CD4-positive, alpha-beta memory T cell (primary cell): ENCODE results near the gene SNRPN. TPM values are rescaled to one million over a fixed set of nuclear protein-coding genes. Genes with fewer than 3 reads are reported as not detected.

Source experiments
- CTCF ChIA-PET: fragments of 350-600 bp; sonication (Branson Sonifier 250); formaldehyde crosslinking; loops from one replicate; lab custom pipeline; 2021; ENCODE audit warnings: inconsistent platforms; ENCODE audit not compliant: partially characterized antibody; lab: Charles Lee
- POLR2A ChIA-PET: fragments of 350-600 bp; sonication (Branson Sonifier 250); formaldehyde crosslinking; loops from one replicate; lab custom pipeline; 2021; ENCODE audit not compliant: partially characterized antibody; lab: Charles Lee
- DNase-seq, 5 donors: peaks; one replicate each; pipeline versions ENCODE4 v3.0.0 to v3.0.0-alpha.2; 2020 to 2022; ENCODE audit warnings: mixed read lengths in 1 of 5
- H3K27ac ChIP-seq: one replicate; pipeline ENCODE4 v1.7.0; 2013; ENCODE audit warnings: low read depth, low read length
- H3K27me3 ChIP-seq: 2 replicates; pipeline ENCODE4 v1.7.0; 2013; ENCODE audit warnings: mild to moderate bottlenecking, low read length, moderate library complexity; ENCODE audit not compliant: insufficient read depth
- H3K36me3 ChIP-seq: 2 replicates; pipeline ENCODE4 v1.7.0; 2013; ENCODE audit warnings: mild to moderate bottlenecking, low read length, moderate library complexity; ENCODE audit not compliant: insufficient read depth
- H3K4me1 ChIP-seq: 2 replicates; pipeline ENCODE4 v1.7.0; 2013; ENCODE audit warnings: mild to moderate bottlenecking, low read length, moderate library complexity; ENCODE audit not compliant: insufficient read depth
- H3K4me3 ChIP-seq, 2 donors: one replicate each; pipeline ENCODE4 v1.7.0; 2013; ENCODE audit warnings: low read length in 2 of 2, mild to moderate bottlenecking in 1 of 2
- H3K9me3 ChIP-seq, 2 donors: one replicate each; pipeline ENCODE4 v1.7.0; 2013; ENCODE audit warnings: low read length in 2 of 2, control low read depth in 1 of 2; ENCODE audit not compliant: control insufficient read depth in 1 of 2
- H3K27ac Mint-ChIP-seq, 7 donors: one replicate each; pipeline ENCODE4 v1.8.0; 2020 to 2021; ENCODE audit warnings: mixed read lengths in 7 of 7, mild to moderate bottlenecking in 6 of 7, inconsistent platforms in 3 of 7, moderate library complexity in 3 of 7
- H3K27me3 Mint-ChIP-seq, 2 donors: one replicate each; pipeline ENCODE4 v1.8.0; 2020 to 2021; ENCODE audit warnings: mixed read lengths in 2 of 2
- H3K36me3 Mint-ChIP-seq, 2 donors: one replicate each; pipeline ENCODE4 v1.8.0; 2020 to 2021; ENCODE audit warnings: mixed read lengths in 2 of 2, inconsistent platforms in 1 of 2, mild to moderate bottlenecking in 1 of 2
- H3K4me1 Mint-ChIP-seq, 4 donors: one replicate each; pipeline ENCODE4 v1.8.0; 2020 to 2021; ENCODE audit warnings: mixed read lengths in 4 of 4, mild to moderate bottlenecking in 1 of 4
- H3K4me3 Mint-ChIP-seq, 8 donors: one replicate each; pipeline ENCODE4 v1.8.0; 2020 to 2021; ENCODE audit warnings: mixed read lengths in 8 of 8, mild to moderate bottlenecking in 7 of 8, moderate library complexity in 6 of 8, inconsistent platforms in 3 of 8
- H3K9me3 Mint-ChIP-seq, 8 donors: one replicate each; pipeline ENCODE4 v1.8.0; 2020 to 2021; ENCODE audit warnings: mixed read lengths in 8 of 8, mild to moderate bottlenecking in 5 of 8, inconsistent platforms in 3 of 8, moderate library complexity in 1 of 8
- intact Hi-C: fragments of 100-400 bp; cut with micrococcal nuclease; formaldehyde crosslinking; loops from one replicate; pipeline ENCODE4 v1.15.1; 2023
- polyA plus RNA-seq, 2 donors: library from polyadenylated mRNA; unstranded; fragments of 300-500 nt; fragmentation: Illumina TruSeq; gene quantifications; one replicate each; pipeline ENCODE4 v1.2.3, GENCODE V29; 2021
- total RNA-seq, 2 experiments: library from RNA; stranded (reverse); gene quantifications; one replicate each; pipeline ENCODE4 v1.2.3, GENCODE V29; 2021

SNRPN gene
- total and polyA plus RNA-seq, 4 experiments from 2014 or later, result 157 to 537 (median 242) TPM

- Histone ChIP-seq H3K9me3 (no peaks in the 10 kb centered on the region), H3K4me1 (no peaks in the 10 kb centered on the region), H3K4me3 (no peak overlapping the region), H3K36me3 (peaks cover 22% of the 10 kb centered on the region), H3K27me3 (no peaks in the 10 kb centered on the region), H3K27ac (no peak overlapping the region)
- Mint-ChIP-seq H3K36me3 (peaks cover 66 to 95% of the 10 kb centered on the region in 2 donors), H3K27ac (peak overlapping the region in 1 of 7 donors; percentile 26), H3K4me1 (peaks cover 0 to 2% (median 0%) of the 10 kb centered on the region in 4 donors), H3K4me3 (no peak overlapping the region), H3K27me3 (no peaks in the 10 kb centered on the region), H3K9me3 (peaks cover 4 to 94% (median 72%) of the 10 kb centered on the region in 8 donors)
- POLR2A ChIA-PET, result no interaction called here
- no peak for DNase-seq
- CTCF ChIA-PET, result no interaction called here
- intact Hi-C loops, result no loop called here
Measured at GRCh38 chr15:24986653-24987052, 31.9 kb downstream of the SNRPN start.

GRCh38 chr15:25019434-25019833, 64.6 kb downstream of the SNRPN start:
- ChIA-PET CTCF (no interaction called here), POLR2A (no interaction called here)
- Histone ChIP-seq H3K27ac (no peak overlapping the region), H3K36me3 (no peaks in the 10 kb centered on the region), H3K4me1 (no peaks in the 10 kb centered on the region), H3K9me3 (peaks cover 0 to 24% of the 10 kb centered on the region in 2 donors), H3K27me3 (no peaks in the 10 kb centered on the region), H3K4me3 (no peak overlapping the region)
- intact Hi-C loops, result no loop called here
- peaks cover 30 to 43% of the 10 kb centered on the region in 2 donors for H3K36me3 Mint-ChIP-seq
- no peaks in the 10 kb centered on the region for H3K27me3 Mint-ChIP-seq
- no peaks in the 10 kb centered on the region for H3K4me1 Mint-ChIP-seq
- no peak overlapping the region for H3K4me3 Mint-ChIP-seq
- H3K27ac Mint-ChIP-seq, result no peak overlapping the region
- peaks cover 2 to 89% (median 77%) of the 10 kb centered on the region in 8 donors for H3K9me3 Mint-ChIP-seq
- DNase-seq, result no peak

GRCh38 chr15:25022233-25022632, 67.4 kb downstream of the SNRPN start:
- no peak for DNase-seq
- Histone ChIP-seq H3K4me1 (no peaks in the 10 kb centered on the region), H3K27ac (no peak overlapping the region), H3K36me3 (no peaks in the 10 kb centered on the region), H3K9me3 (peaks cover 0 to 27% of the 10 kb centered on the region in 2 donors), H3K4me3 (no peak overlapping the region), H3K27me3 (no peaks in the 10 kb centered on the region)
- Mint-ChIP-seq H3K27ac (no peak overlapping the region), H3K9me3 (peaks cover 0 to 90% (median 78%) of the 10 kb centered on the region in 8 donors), H3K36me3 (peaks cover 43 to 65% of the 10 kb centered on the region in 2 donors), H3K4me3 (no peak overlapping the region), H3K27me3 (no peaks in the 10 kb centered on the region), H3K4me1 (no peaks in the 10 kb centered on the region)
- ChIA-PET CTCF (no interaction called here), POLR2A (no interaction called here)
- intact Hi-C loops, result no loop called here

Other genes with a start within 250 kb of the SNRPN start
- 10 to 100 TPM; 32.9 to 43.0 TPM for gene SNURF, start within 50 bp of the SNRPN start, total RNA-seq
- 10 to 100 TPM; 31.4 to 44.4 TPM for gene SNURF, start within 50 bp of the SNRPN start, polyA plus RNA-seq